IMR-90 (cell line): ENCODE measurements around the gene C2CD4D. TPM values are rescaled to one million over a fixed set of nuclear protein-coding genes. Genes with fewer than 3 reads are reported as not detected.
A peak's percentile ranks its signal among the peaks of the same experiment; 100 is the strongest.
"Not testable (repeated sequence)": the region's sequence is repeated elsewhere in the genome, so short reads cannot be mapped to it uniquely, and the experiment has no call there.

Experiments used
- ATAC-seq: fragments of 200-7000 bp; cut with Tn5 transposase; 2 replicates; pipeline ENCODE4 v1.9.1; 2020; ENCODE audit warnings: low read depth, mild to moderate bottlenecking, moderate library complexity
- BruUV-seq: library from RNA; stranded (reverse); fragments of 400-500 nt; replicated peaks from 2 replicates; lab custom pipeline; 2021; lab: Mats Ljungman, UMichigan
- CTCF ChIA-PET: fragments of 300-600 bp; formaldehyde crosslinking; extraction: SDS; loops from one replicate; lab custom pipeline; 2021; ENCODE audit warnings: antibody characterized with exemption; lab: Yijun Ruan, JAX
- POLR2A ChIA-PET: fragments of 300-600 bp; sonication (Branson Sonifier 250); formaldehyde crosslinking; loops from one replicate; lab custom pipeline; 2022; ENCODE audit warnings: antibody characterized with exemption; ENCODE audit not compliant: unreplicated experiment; lab: Charles Lee
- DNase-seq: peaks from one replicate; pipeline ENCODE4 v3.0.0; 2013
- H2AFZ ChIP-seq: replicated peaks from 2 replicates; pipeline ENCODE3; 2013; ENCODE audit warnings: low read length, mild to moderate bottlenecking; ENCODE audit not compliant: poor library complexity
- H2AK5ac ChIP-seq: 2 replicates; pipeline ENCODE4 v1.6.1; 2013; ENCODE audit warnings: low read depth, low read length, inconsistent platforms
- H2AK9ac ChIP-seq: replicated peaks from 2 replicates; pipeline ENCODE3; 2013; ENCODE audit warnings: mild to moderate bottlenecking, low read depth, low read length, moderate library complexity; ENCODE audit not compliant: poor library complexity
- H2BK120ac ChIP-seq: 2 replicates; pipeline ENCODE4 v1.6.1; 2013; ENCODE audit warnings: low read depth, low read length, inconsistent platforms
- H2BK15ac ChIP-seq: 3 replicates; pipeline ENCODE4 v1.6.1; 2013; ENCODE audit warnings: low read depth, low read length, inconsistent platforms
- H2BK20ac ChIP-seq: 2 replicates; pipeline ENCODE4 v1.6.1; 2013; ENCODE audit warnings: low read depth, mild to moderate bottlenecking, inconsistent platforms, low read length, moderate library complexity
- H2BK5ac ChIP-seq: 2 replicates; pipeline ENCODE4 v1.6.1; 2013; ENCODE audit warnings: mild to moderate bottlenecking, low read depth, low read length, inconsistent platforms; ENCODE audit not compliant: poor library complexity, severe bottlenecking
- H3K14ac ChIP-seq: replicated peaks from 2 replicates; pipeline ENCODE4 v1.6.1; 2013; ENCODE audit warnings: low read depth, low read length, inconsistent platforms
- H3K18ac ChIP-seq: 2 replicates; pipeline ENCODE4 v1.6.1; 2013; ENCODE audit warnings: low read depth, low read length, control low read depth
- H3K23ac ChIP-seq: 2 replicates; pipeline ENCODE4 v1.6.1; 2013; ENCODE audit warnings: low read depth, low read length, inconsistent platforms
- H3K27ac ChIP-seq: 2 replicates; pipeline ENCODE4 v1.5.1; 2013; ENCODE audit warnings: mild to moderate bottlenecking, control low read depth, low read length; ENCODE audit not compliant: insufficient read depth
- H3K27me3 ChIP-seq: 2 replicates; pipeline ENCODE4 v1.6.1; 2013; ENCODE audit warnings: low read length; ENCODE audit not compliant: control insufficient read depth, insufficient read depth
- H3K36me3 ChIP-seq: 2 replicates; pipeline ENCODE4 v1.6.1; 2013; ENCODE audit warnings: low read length, mixed read lengths; ENCODE audit not compliant: control insufficient read depth, insufficient read depth
- H3K4ac ChIP-seq: 2 replicates; pipeline ENCODE4 v1.6.1; 2013; ENCODE audit warnings: low read depth, low read length, inconsistent platforms
- H3K4me1 ChIP-seq: 2 replicates; pipeline ENCODE4 v1.6.1; 2013; ENCODE audit warnings: low read length, mixed read lengths; ENCODE audit not compliant: control insufficient read depth, insufficient read depth
- H3K4me2 ChIP-seq: 2 replicates; pipeline ENCODE4 v1.6.1; 2013; ENCODE audit warnings: low read depth, mild to moderate bottlenecking, control low read depth, low read length, moderate library complexity
- H3K4me3 ChIP-seq: 2 replicates; pipeline ENCODE4 v1.5.1; 2013; ENCODE audit warnings: low read depth, mild to moderate bottlenecking, control low read depth, low read length, moderate library complexity; ENCODE audit not compliant: insufficient read depth
- H3K56ac ChIP-seq: 2 replicates; pipeline ENCODE4 v1.6.1; 2013; ENCODE audit warnings: low read length, inconsistent platforms; ENCODE audit not compliant: insufficient read depth; ENCODE audit errors: extremely low read depth
- H3K79me1 ChIP-seq, 2 experiments: 2 replicates each; pipeline ENCODE4 v1.6.1; 2013; ENCODE audit warnings: low read length in 2 of 2, inconsistent platforms in 1 of 2, low read depth in 1 of 2
- H3K9ac ChIP-seq: 2 replicates; pipeline ENCODE4 v1.6.1; 2013; ENCODE audit warnings: low read depth, low read length, control low read depth
- H3K9me1 ChIP-seq: 2 replicates; pipeline ENCODE4 v1.6.1; 2013; ENCODE audit warnings: low read length, inconsistent platforms; ENCODE audit not compliant: insufficient read depth
- H3K9me3 ChIP-seq: 2 replicates; pipeline ENCODE4 v1.6.1; 2013; ENCODE audit warnings: low read length; ENCODE audit not compliant: control insufficient read depth, insufficient read depth
- H4K20me1 ChIP-seq: 2 replicates; pipeline ENCODE4 v1.6.1; 2013; ENCODE audit warnings: low read length, inconsistent platforms; ENCODE audit not compliant: insufficient read depth
- H4K5ac ChIP-seq: 2 replicates; pipeline ENCODE4 v1.6.1; 2013; ENCODE audit warnings: mild to moderate bottlenecking, low read depth, low read length, control low read depth
- H4K8ac ChIP-seq, 2 experiments: 2 replicates each; pipeline ENCODE4 v1.6.1; 2013; ENCODE audit warnings: low read depth in 2 of 2, low read length in 2 of 2, control low read depth in 1 of 2, inconsistent platforms in 1 of 2
- H4K91ac ChIP-seq: 2 replicates; pipeline ENCODE4 v1.6.1; 2013; ENCODE audit warnings: low read depth, low read length, inconsistent platforms; ENCODE audit not compliant: insufficient read depth
- MAFK ChIP-seq: IDR thresholded peaks from 2 replicates; pipeline ENCODE4 v1.6.1; 2012; ENCODE audit warnings: low read depth, low read length, improper control_type of control experiment
- NFE2L2 ChIP-seq: fragments of 150-350 bp; IDR thresholded peaks from 2 replicates; pipeline ENCODE4 v1.6.1; 2016; ENCODE audit warnings: low read depth, mild to moderate bottlenecking, low read length
- WGBS, 2 experiments: methylation state at CpG; one replicate each; pipeline versions ENCODE4 v1.1.5 to v1.1.7; 2013; ENCODE audit warnings: missing lambda C conversion rate in 2 of 2; ENCODE audit not compliant: insufficient read length in 1 of 2; ENCODE audit errors: extremely low coverage in 2 of 2; 5-methylcytosine and 5-hydroxymethylcytosine counted together
- dilution Hi-C: fragments of 300-500 bp; cut with HindIII; formaldehyde crosslinking; loops from one replicate; pipeline ENCODE4 v1.14.3; 2018; ENCODE audit warnings: low sequenced_read_pairs; ENCODE audit not compliant: unreplicated experiment
- in situ Hi-C: fragments of 300-500 bp; cut with MboI; formaldehyde crosslinking; loops from 3 replicates; pipeline ENCODE4 v1.14.3; 2019; ENCODE audit warnings: low sequenced_read_pairs, inconsistent platforms, mixed read lengths
- intact Hi-C: fragments of 100-400 bp; cut with micrococcal nuclease; formaldehyde crosslinking; loops from 2 replicates; pipeline ENCODE4 v1.10.0; 2022
- polyA plus RNA-seq, 3 experiments: library from polyadenylated mRNA; depleted of rRNA; stranded (reverse); fragments of >200 nt; gene quantifications; 2 replicates each; pipeline ENCODE4 v1.2.3, GENCODE V29; 2012; ENCODE audit warnings: low replicate concordance in 1 of 3
- total RNA-seq: library from RNA; depleted of rRNA; stranded (reverse); fragments of >200 nt; gene quantifications from 2 replicates; pipeline ENCODE4 v1.2.3, GENCODE V29; 2012

Gene C2CD4D
- total and polyA plus RNA-seq, 2 of the 4 experiments (the other 2 are of a cell fraction) = not detected

GRCh38 chr1:151875419-151876097, 35.9 kb upstream of the C2CD4D start:
- no peaks in the 10 kb centered on the region for H3K27me3 ChIP-seq
- no peak overlapping the region for H4K5ac ChIP-seq
- no peak overlapping the region for H2AFZ ChIP-seq
- no peak overlapping the region for H2BK20ac ChIP-seq
- H2AK5ac ChIP-seq = no peak overlapping the region
- H2BK15ac ChIP-seq = no peak overlapping the region
- no peak overlapping the region for H3K23ac ChIP-seq
- H4K20me1 ChIP-seq = no peaks in the 10 kb centered on the region
- H3K56ac ChIP-seq = no peak overlapping the region
- no peak overlapping the region for H3K14ac ChIP-seq
- H3K4me1 ChIP-seq = no peaks in the 10 kb centered on the region
- no peak overlapping the region for H3K4me2 ChIP-seq
- H3K4ac ChIP-seq = no peak overlapping the region
- no peaks in the 10 kb centered on the region for H3K79me1 ChIP-seq
- no peak overlapping the region for H3K9ac ChIP-seq
- peaks cover 6% of the 10 kb centered on the region for H3K36me3 ChIP-seq
- DNase-seq (no peak), ATAC-seq (peak; percentile 56)
- no peak overlapping the region for H2BK5ac ChIP-seq
- no peak for TF ChIP-seq NFE2L2
- TF ChIP-seq MAFK = 0 out of 2 replicates have a peak, but pooled peaks have one; percentile 10
- intact Hi-C loops (no loop called here), dilution Hi-C loops (loop anchor here (25.0 kb wide), 1 partner anchor 88 kb away; the partner anchor contains the start of gene TDRKH), in situ Hi-C loops (no loop called here)
- ChIA-PET POLR2A (no interaction called here), CTCF (interaction anchor here (1.1 to 1.9 kb wide), 2 partner anchors 9 to 126 kb away, joined by 3 to 5 read pairs; no protein-coding TSS in a partner anchor)
- no peak overlapping the region for H3K4me3 ChIP-seq
- no peaks in the 10 kb centered on the region for H3K9me1 ChIP-seq
- H3K18ac ChIP-seq = no peak overlapping the region
- no peaks in the 10 kb centered on the region for H3K9me3 ChIP-seq
- no peak overlapping the region for H2BK120ac ChIP-seq
- no peak overlapping the region for H4K8ac ChIP-seq
- H2AK9ac ChIP-seq = no peak overlapping the region
- H4K91ac ChIP-seq = no peak overlapping the region
- H3K27ac ChIP-seq = no peak overlapping the region
- BruUV-seq = no TSS peak
- no CpG with 5 or more reads among the region's 1 CpG for WGBS, 2 experiments

GRCh38 chr1:151872776-151873175, 33.2 kb upstream of the C2CD4D start:
- dilution Hi-C loops, BruUV-seq, H3K18ac ChIP-seq, H4K8ac ChIP-seq, H3K36me3 ChIP-seq, DNase-seq, H3K9ac ChIP-seq, H3K27ac ChIP-seq, POLR2A ChIA-PET, H3K79me1 ChIP-seq, in situ Hi-C loops, H2BK15ac ChIP-seq, H3K27me3 ChIP-seq, H3K23ac ChIP-seq, H3K9me1 ChIP-seq, H4K20me1 ChIP-seq, H3K9me3 ChIP-seq, H2AK9ac ChIP-seq, H3K56ac ChIP-seq, H4K91ac ChIP-seq, H3K4me3 ChIP-seq, H2AFZ ChIP-seq, H3K4me1 ChIP-seq, H2BK5ac ChIP-seq, H2BK20ac ChIP-seq, H2BK120ac ChIP-seq, H3K4me2 ChIP-seq, H3K4ac ChIP-seq, H4K5ac ChIP-seq, ATAC-seq, CTCF ChIA-PET, H2AK5ac ChIP-seq, intact Hi-C loops, H3K14ac ChIP-seq: not testable (repeated sequence)
- no CpG with 5 or more reads among the region's 9 CpGs for WGBS, 2 experiments
